Kasumi-1 (cell line): ENCODE measurements around the gene FAM168B.

Experiments
- DNase-seq, 2 experiments: peaks; one replicate each; lab custom pipeline; 2025; lab: John Stamatoyannopoulos, UW

The FAM168B gene

GRCh38 chr2:131022731-131023130, 70.5 kb downstream of the FAM168B start:
- no peak for DNase-seq

GRCh38 chr2:131016826-131017741, 76.2 kb downstream of the FAM168B start:
- no peak for DNase-seq

- DNase-seq = no peak
These were observed 77.5 kb downstream of the FAM168B start for GRCh38 chr2:131015764-131016163.

GRCh38 chr2:131014141-131014540, 79.1 kb downstream of the FAM168B start:
- no peak for DNase-seq

GRCh38 chr2:131011486-131011885, 81.8 kb downstream of the FAM168B start:
- DNase-seq = no peak

- DNase-seq = no peak
These were observed 82.7 kb downstream of the FAM168B start for GRCh38 chr2:131010566-131010965.

- no peak for DNase-seq
These were observed 83.4 kb downstream of the FAM168B start for GRCh38 chr2:131009713-131010475.

GRCh38 chr2:131008967-131009366, 84.3 kb downstream of the FAM168B start:
- no peak for DNase-seq

GRCh38 chr2:131006561-131006960, 86.7 kb downstream of the FAM168B start:
- DNase-seq = no peak

GRCh38 chr2:131005216-131005935, 87.9 kb downstream of the FAM168B start:
- no peak for DNase-seq

GRCh38 chr2:131004446-131005209, 88.6 kb downstream of the FAM168B start:
- DNase-seq = no peak

GRCh38 chr2:130998561-130998960, 94.7 kb downstream of the FAM168B start:
- no peak for DNase-seq
